ENCODE data around the gene BAG5.
A peak's percentile ranks its signal among the peaks of the same experiment; 100 is the strongest.

The BAG5 gene

GRCh38 chr14:103563844-103564505 lies 1.5 kb upstream of the BAG5 start:
- DNase-seq: no peak

- no peak for DNase-seq
Observed at GRCh38 chr14:103563226-103563620, 766 bp upstream of the BAG5 start.

- DNase-seq: peak; percentile 41
Observed at GRCh38 chr14:103562179-103562428, 353 bp downstream of the BAG5 start.

GRCh38 chr14:103561381-103562178 lies 877 bp downstream of the BAG5 start:
- no peak for DNase-seq

GRCh38 chr14:103560691-103561090 lies 1.8 kb downstream of the BAG5 start:
- DNase-seq: no peak

- DNase-seq: no peak
Observed at GRCh38 chr14:103559766-103560165, 2.7 kb downstream of the BAG5 start.

- DNase-seq: peak; percentile 58
Observed at GRCh38 chr14:103558071-103558882, 4.2 kb downstream of the BAG5 start.

GRCh38 chr14:103556946-103557758 lies 5.3 kb downstream of the BAG5 start:
- DNase-seq: no peak

GRCh38 chr14:103555559-103556337 lies 6.7 kb downstream of the BAG5 start:
- DNase-seq: no peak

- no peak for DNase-seq
Observed at GRCh38 chr14:103552846-103553210, 9.6 kb downstream of the BAG5 start.

GRCh38 chr14:103552011-103552845 lies 10.2 kb downstream of the BAG5 start:
- peak; percentile 26 for DNase-seq

GRCh38 chr14:103551338-103551762 lies 11.1 kb downstream of the BAG5 start:
- DNase-seq: no peak

GRCh38 chr14:103550451-103551337 lies 11.8 kb downstream of the BAG5 start:
- no peak for DNase-seq

GRCh38 chr14:103549361-103550311 lies 12.8 kb downstream of the BAG5 start:
- no peak for DNase-seq

GRCh38 chr14:103548463-103549351 lies 13.8 kb downstream of the BAG5 start:
- DNase-seq: no peak

- DNase-seq: no peak
Observed at GRCh38 chr14:103547941-103548462, 14.5 kb downstream of the BAG5 start.

- no peak for DNase-seq
Observed at GRCh38 chr14:103547455-103547940, 15.0 kb downstream of the BAG5 start.

Measured in NCI-H226 (cell line).